GM15510 (cell line): Measurements from ENCODE around the gene RPS19BP1.

Experiments
- POLR2A ChIP-seq: IDR thresholded peaks from 3 replicates; pipeline ENCODE4 v1.6.1; 2011; ENCODE audit warnings: borderline replicate concordance; ENCODE audit not compliant: insufficient read length; ENCODE audit errors: extremely low read depth

Gene RPS19BP1

GRCh38 chr22:39532215-39533073 lies at the start of gene RPS19BP1:
TSS of gene RPS19BP1 (minus strand) at chr22:39532748. CDS start at chr22:39532738, 10 bp downstream.
- peak; percentile 98 for TF ChIP-seq POLR2A

GRCh38 chr22:39581303-39581702 lies 48.8 kb upstream of the RPS19BP1 start:
- no peak for TF ChIP-seq POLR2A

GRCh38 chr22:39580795-39581194 lies 48.2 kb upstream of the RPS19BP1 start:
- no peak for TF ChIP-seq POLR2A

GRCh38 chr22:39580006-39580441 lies 47.5 kb upstream of the RPS19BP1 start:
- TF ChIP-seq POLR2A = no peak

- TF ChIP-seq POLR2A = no peak
Observed at GRCh38 chr22:39577900-39578299, 45.4 kb upstream of the RPS19BP1 start.

- no peak for TF ChIP-seq POLR2A
Observed at GRCh38 chr22:39577366-39577765, 44.8 kb upstream of the RPS19BP1 start.

- no peak for TF ChIP-seq POLR2A
Observed at GRCh38 chr22:39576027-39576426, 43.5 kb upstream of the RPS19BP1 start.

GRCh38 chr22:39575552-39575825 lies 42.9 kb upstream of the RPS19BP1 start:
- TF ChIP-seq POLR2A = no peak

GRCh38 chr22:39574779-39575551 lies 42.4 kb upstream of the RPS19BP1 start:
- TF ChIP-seq POLR2A = no peak

- TF ChIP-seq POLR2A = no peak
Observed at GRCh38 chr22:39571538-39571937, 39.0 kb upstream of the RPS19BP1 start.

- no peak for TF ChIP-seq POLR2A
Observed at GRCh38 chr22:39570665-39571064, 38.1 kb upstream of the RPS19BP1 start, which contains the start of gene CACNA1I. TSS of gene CACNA1I (plus strand) at chr22:39570753. CDS start at chr22:39570753, 0 bp downstream.

- no peak for TF ChIP-seq POLR2A
Observed at GRCh38 chr22:39570226-39570625, 37.7 kb upstream of the RPS19BP1 start.

- TF ChIP-seq POLR2A = no peak
Observed at GRCh38 chr22:39569066-39569465, 36.5 kb upstream of the RPS19BP1 start.

- no peak for TF ChIP-seq POLR2A
Observed at GRCh38 chr22:39568278-39568981, 35.9 kb upstream of the RPS19BP1 start.
